Fibroblast of skin of abdomen (primary cell): ENCODE results near the gene CACHD1.
"Not testable (repeated sequence)": the region's sequence is repeated elsewhere in the genome, so short reads cannot be mapped to it uniquely, and the experiment has no call there.

Experiments
- DNase-seq: peaks from one replicate; pipeline ENCODE4 v3.0.0-alpha.2; 2013

Gene CACHD1

GRCh38 chr1:64711266-64711665 lies 241.3 kb downstream of the CACHD1 start:
- DNase-seq, result no peak

GRCh38 chr1:64712049-64712448 lies 242.1 kb downstream of the CACHD1 start:
- DNase-seq, result no peak

GRCh38 chr1:64715186-64715585 lies 245.3 kb downstream of the CACHD1 start:
- no peak for DNase-seq

- no peak for DNase-seq
Measured at GRCh38 chr1:64721135-64721534, 251.2 kb downstream of the CACHD1 start.

GRCh38 chr1:64721576-64722145 lies 251.7 kb downstream of the CACHD1 start:
- no peak for DNase-seq

- DNase-seq, result no peak
Measured at GRCh38 chr1:64727861-64728260, 257.9 kb downstream of the CACHD1 start.

- DNase-seq, result peak; percentile 38
Measured at GRCh38 chr1:64733581-64734286, 263.8 kb downstream of the CACHD1 start.

GRCh38 chr1:64734287-64734652 lies 264.3 kb downstream of the CACHD1 start:
- DNase-seq, result no peak

- not testable (repeated sequence) for DNase-seq
Measured at GRCh38 chr1:64740687-64741086, 270.8 kb downstream of the CACHD1 start.
